WTC11 (cell line): ENCODE results near the gene FXYD7. TPM values are rescaled to one million over a fixed set of nuclear protein-coding genes. Genes with fewer than 3 reads are reported as not detected.

Source experiments
- ATAC-seq: fragments of 200-7000 bp; cut with Tn5 transposase; 2 replicates; pipeline ENCODE4 v1.10.0; 2021; ENCODE audit warnings: mild to moderate bottlenecking, moderate library complexity
- CTCF ChIA-PET: fragments of 300-600 bp; sonication (Branson Sonifier 250); formaldehyde crosslinking; loops from one replicate; lab custom pipeline; 2021; ENCODE audit warnings: antibody characterized with exemption; lab: Charles Lee
- POLR2A ChIA-PET: fragments of 350-600 bp; sonication (Branson Sonifier 250); formaldehyde crosslinking; loops from one replicate; lab custom pipeline; 2021; ENCODE audit warnings: antibody characterized with exemption; lab: Charles Lee
- DNase-seq: peaks from one replicate; pipeline ENCODE4 v3.0.0; 2021; ENCODE audit warnings: low spot score
- H3K27ac Mint-ChIP-seq: 2 replicates; pipeline ENCODE4 v1.8.0; 2021; ENCODE audit warnings: mixed read lengths
- H3K27me3 Mint-ChIP-seq: 2 replicates; pipeline ENCODE4 v1.8.0; 2021; ENCODE audit warnings: low read depth, mild to moderate bottlenecking, moderate library complexity, mixed read lengths
- H3K36me3 Mint-ChIP-seq: 2 replicates; pipeline ENCODE4 v1.8.0; 2021; ENCODE audit warnings: mixed read lengths
- H3K4me1 Mint-ChIP-seq: 2 replicates; pipeline ENCODE4 v1.8.0; 2022; ENCODE audit warnings: mixed read lengths
- H3K4me3 Mint-ChIP-seq: 2 replicates; pipeline ENCODE4 v1.8.0; 2021; ENCODE audit warnings: mild to moderate bottlenecking, moderate library complexity, mixed read lengths
- H3K9me3 Mint-ChIP-seq: 2 replicates; pipeline ENCODE4 v1.8.0; 2021; ENCODE audit warnings: mixed read lengths
- AR ChIP-seq: fragments of 250-450 bp; sonication (Bioruptor Pico); IDR thresholded peaks from 2 replicates; pipeline ENCODE4 v1.9.0; 2021; ENCODE audit warnings: mild to moderate bottlenecking
- CREM ChIP-seq: sonication (generic); formaldehyde crosslinking; IDR thresholded peaks from 2 replicates; pipeline ENCODE4 v1.8.1; 2022; ENCODE audit warnings: mild to moderate bottlenecking, missing genetic modification reagents, moderate library complexity
- FOXK1 ChIP-seq: sonication (generic); formaldehyde crosslinking; IDR thresholded peaks from 2 replicates; pipeline ENCODE4 v1.8.0; 2022; ENCODE audit warnings: mild to moderate bottlenecking, moderate library complexity, missing genetic modification reagents
- GABPB1 ChIP-seq: sonication (generic); formaldehyde crosslinking; IDR thresholded peaks from 2 replicates; pipeline ENCODE4 v1.8.1; 2023; ENCODE audit warnings: mild to moderate bottlenecking, missing genetic modification reagents
- GRHL2 ChIP-seq: fragments of 250-450 bp; sonication (Bioruptor Pico); IDR thresholded peaks from 2 replicates; pipeline ENCODE4 v1.8.0; 2022; ENCODE audit warnings: mild to moderate bottlenecking, moderate library complexity; ENCODE audit not compliant: insufficient replicate concordance, severe bottlenecking
- HMGA2 ChIP-seq: fragments of 250-450 bp; sonication (Bioruptor Pico); IDR thresholded peaks from 2 replicates; pipeline ENCODE4 v1.4.0; 2021; ENCODE audit warnings: mild to moderate bottlenecking, moderate library complexity
- IRF1 ChIP-seq: sonication (generic); formaldehyde crosslinking; IDR thresholded peaks from 2 replicates; pipeline ENCODE4 v1.8.0; 2023; ENCODE audit warnings: missing genetic modification reagents
- MXD4 ChIP-seq: fragments of 250-450 bp; sonication (Bioruptor Pico); IDR thresholded peaks from 2 replicates; pipeline ENCODE4 v1.8.0; 2021; ENCODE audit warnings: mild to moderate bottlenecking, moderate library complexity, borderline replicate concordance
- NFE2L1 ChIP-seq: sonication (generic); formaldehyde crosslinking; IDR thresholded peaks from 2 replicates; pipeline ENCODE4 v1.8.1; 2023; ENCODE audit warnings: missing genetic modification reagents
- SOX15 ChIP-seq: fragments of 250-450 bp; sonication (Bioruptor Pico); IDR thresholded peaks from 2 replicates; pipeline ENCODE4 v1.9.0; 2021; ENCODE audit warnings: mild to moderate bottlenecking
- STAT6 ChIP-seq: sonication (generic); formaldehyde crosslinking; conservative IDR thresholded peaks from 2 replicates; pipeline ENCODE4 v1.8.1; 2023; ENCODE audit warnings: mild to moderate bottlenecking, low read depth, missing genetic modification reagents, moderate library complexity
- TCF7 ChIP-seq: sonication (generic); formaldehyde crosslinking; IDR thresholded peaks from 2 replicates; pipeline ENCODE4 v1.8.0; 2022; ENCODE audit warnings: mild to moderate bottlenecking, low read depth, missing genetic modification reagents, moderate library complexity
- USF1 ChIP-seq: sonication (generic); formaldehyde crosslinking; IDR thresholded peaks from 2 replicates; pipeline ENCODE4 v1.8.0; 2022; ENCODE audit warnings: mild to moderate bottlenecking, missing genetic modification reagents
- USF2 ChIP-seq: sonication (generic); formaldehyde crosslinking; IDR thresholded peaks from 2 replicates; pipeline ENCODE4 v1.8.1; 2023; ENCODE audit warnings: mild to moderate bottlenecking, missing genetic modification reagents, moderate library complexity
- ZNF416 ChIP-seq: fragments of 250-450 bp; sonication (Bioruptor Pico); IDR thresholded peaks from 2 replicates; pipeline ENCODE4 v1.9.0; 2021; ENCODE audit warnings: mild to moderate bottlenecking, inconsistent platforms
- total RNA-seq: library from RNA; stranded (reverse); gene quantifications from 3 replicates; pipeline ENCODE4 v1.2.3, GENCODE V29; 2021

FXYD7 gene
- total RNA-seq, 1 experiment from 2014 or later: 16.7 TPM

GRCh38 chr19:35199481-35199880 is 56.4 kb downstream of the FXYD7 start:
- Mint-ChIP-seq H3K36me3 (no peaks in the 10 kb centered on the region), H3K4me1 (peaks cover 54% of the 10 kb centered on the region), H3K27ac (no peak overlapping the region), H3K9me3 (no peaks in the 10 kb centered on the region), H3K27me3 (peaks cover 10% of the 10 kb centered on the region), H3K4me3 (no peak overlapping the region)
- ChIA-PET POLR2A (no interaction called here), CTCF (interaction anchor here (1.1 to 2.1 kb wide), 2 partner anchors 56 to 58 kb away, joined by 3 to 14 read pairs; partner anchors contain the start of gene FXYD7)
- DNase-seq (no peak), ATAC-seq (no peak)
- TF ChIP-seq SOX15 (CRISPR knock-in tag): no peak
- TF ChIP-seq HMGA2 (CRISPR knock-in tag): no peak
- no peak for TF ChIP-seq STAT6
- TF ChIP-seq IRF1 (CRISPR knock-in tag): no peak
- TF ChIP-seq MXD4 (CRISPR knock-in tag): no peak
- no peak for TF ChIP-seq TCF7 (CRISPR knock-in tag)
- no peak for TF ChIP-seq AR (CRISPR knock-in tag)
- no peak for TF ChIP-seq GRHL2 (CRISPR knock-in tag)
- TF ChIP-seq NFE2L1 (CRISPR knock-in tag): no peak
- no peak for TF ChIP-seq CREM
- no peak for TF ChIP-seq GABPB1 (CRISPR knock-in tag)

GRCh38 chr19:35202722-35203688 is 60.0 kb downstream of the FXYD7 start:
- ChIA-PET POLR2A (interaction anchor here (0.6 to 0.9 kb wide), 3 partner anchors 51 to 925 kb away, joined by 3 read pairs; no protein-coding TSS in a partner anchor), CTCF (interaction anchor here (0.9 to 1.7 kb wide), 11 partner anchors 9 to 159 kb away, joined by 3 to 16 read pairs (median 6); partner anchors contain the start of genes FXYD5, LGI4 and USF2)
- ATAC-seq (peak; percentile 91), DNase-seq (peak; percentile 54)
- H3K27me3 Mint-ChIP-seq: peaks cover 10% of the 10 kb centered on the region
- H3K9me3 Mint-ChIP-seq: peaks cover 7% of the 10 kb centered on the region
- TF ChIP-seq FOXK1 (0 out of 2 replicates have a peak, but pooled peaks have one; percentile 14), ZNF416 (CRISPR knock-in tag) (no peak), USF2 (CRISPR knock-in tag) (peak; percentile 89), USF1 (CRISPR knock-in tag) (peak; percentile 85)
- H3K27ac Mint-ChIP-seq: peak overlapping the region; percentile 98
- H3K36me3 Mint-ChIP-seq: 0 out of 2 replicates have a peak, but pooled peaks cover 4% of the 10 kb centered on the region
- H3K4me1 Mint-ChIP-seq: peaks cover 69% of the 10 kb centered on the region
- H3K4me3 Mint-ChIP-seq: peak overlapping the region; percentile 16

Other genes with a start within 250 kb of the FXYD7 start
- 5.4 to 6.8 TPM (median 6.0 TPM) in 3 replicates for gene ZNF30, start 216.4 kb upstream of the FXYD7 start, total RNA-seq
- 6.6 to 12.9 TPM (median 8.0 TPM) in 3 replicates for gene ZNF792, start 179.0 kb upstream of the FXYD7 start, total RNA-seq
- gene GRAMD1A, start 142.9 kb upstream of the FXYD7 start, total RNA-seq: 235 to 389 TPM (median 236 TPM) in 3 replicates
- 4.4 to 8.0 TPM (median 4.8 TPM) in 3 replicates for gene SCN1B, start 112.8 kb upstream of the FXYD7 start, total RNA-seq
- gene HPN, start 101.5 kb upstream of the FXYD7 start, total RNA-seq: 20.8 to 35.5 TPM (median 34.6 TPM) in 3 replicates
- 1.0 to 1.8 TPM (median 1.2 TPM) in 3 replicates for gene FXYD3, start 27.4 kb upstream of the FXYD7 start, total RNA-seq
- gene LGI4, start 8.2 kb upstream of the FXYD7 start, total RNA-seq: 14.2 to 15.7 TPM (median 15.1 TPM) in 3 replicates
- 11.3 to 13.4 TPM (median 13.3 TPM) in 3 replicates for gene FXYD1, start 4.4 kb upstream of the FXYD7 start, total RNA-seq
- gene FXYD5, start 11.5 kb downstream of the FXYD7 start, total RNA-seq: 114 to 135 TPM (median 128 TPM) in 3 replicates
- 0.16 to 0.20 TPM in 2 of 3 replicates, not detected in the other for gene FAM187B, start 85.5 kb downstream of the FXYD7 start, total RNA-seq
- 126 to 132 TPM (median 130 TPM) in 3 replicates for gene LSR, start 105.7 kb downstream of the FXYD7 start, total RNA-seq
- 109 to 127 TPM (median 120 TPM) in 3 replicates for gene USF2, start 125.7 kb downstream of the FXYD7 start, total RNA-seq
- 0.11 to 0.22 TPM (median 0.14 TPM) in 3 replicates for gene HAMP, start 139.3 kb downstream of the FXYD7 start, total RNA-seq
- gene MAG, start 148.9 kb downstream of the FXYD7 start, total RNA-seq: 0.23 to 0.53 TPM (median 0.46 TPM) in 3 replicates
- 0.28 to 1.1 TPM (median 0.55 TPM) in 3 replicates for gene CD22, start 185.9 kb downstream of the FXYD7 start, total RNA-seq
- 0.07 TPM in 1 of 3 replicates, not detected in the others for gene FFAR1, start 204.6 kb downstream of the FXYD7 start, total RNA-seq
- gene FFAR3, start 215.2 kb downstream of the FXYD7 start, total RNA-seq: not detected in 3 replicates
- not detected in 3 replicates for gene GPR42, start 227.8 kb downstream of the FXYD7 start, total RNA-seq